CD14-positive monocyte (primary cell): Measurements from ENCODE around the gene STAM2. TPM values are rescaled to one million over a fixed set of nuclear protein-coding genes. Genes with fewer than 3 reads are reported as not detected.

Experiments used
- DNase-seq, 3 donors: peaks; one replicate each; pipeline ENCODE4 v3.0.0-alpha.2; 2011 to 2022
- H2AFZ ChIP-seq: 2 replicates; pipeline ENCODE4 v1.6.0; 2012; ENCODE audit warnings: mild to moderate bottlenecking, low read depth, low read length, inconsistent platforms; ENCODE audit not compliant: insufficient read depth, poor library complexity, severe bottlenecking
- H3K27ac ChIP-seq, 2 donors: 1 replicate in 1 of 2; 2 replicates in 1 of 2; pipeline ENCODE4 v1.5.1; 2012 to 2013; ENCODE audit warnings: low read length in 2 of 2, control low read depth in 1 of 2, inconsistent platforms in 1 of 2, low read depth in 1 of 2, mild to moderate bottlenecking in 1 of 2
- H3K27me3 ChIP-seq, 2 donors: one replicate each; pipeline versions ENCODE4 v1.6.0 to v1.6.1; 2011 to 2013; ENCODE audit warnings: low read length in 2 of 2; ENCODE audit not compliant: control insufficient read depth in 2 of 2, insufficient read depth in 2 of 2
- H3K36me3 ChIP-seq, 2 donors: replicated peaks in 1 of 2; 1 replicate in 1 of 2; 2 replicates in 1 of 2; pipeline versions ENCODE4 v1.5.1 to v1.6.1; 2012 to 2013; ENCODE audit warnings: low read length in 2 of 2, control low read depth in 1 of 2, inconsistent platforms in 1 of 2, mild to moderate bottlenecking in 1 of 2; ENCODE audit not compliant: insufficient read depth in 2 of 2, control insufficient read depth in 1 of 2
- H3K4me1 ChIP-seq, 2 donors: 1 replicate in 1 of 2; 2 replicates in 1 of 2; pipeline versions ENCODE4 v1.5.1 to v1.6.1; 2012 to 2013; ENCODE audit warnings: low read length in 2 of 2, control low read depth in 1 of 2, inconsistent platforms in 1 of 2, mild to moderate bottlenecking in 1 of 2, moderate library complexity in 1 of 2; ENCODE audit not compliant: insufficient read depth in 2 of 2, control insufficient read depth in 1 of 2
- H3K4me2 ChIP-seq: replicated peaks from 2 replicates; pipeline ENCODE3; 2012; ENCODE audit warnings: low read length, moderate library complexity, mild to moderate bottlenecking; ENCODE audit not compliant: poor library complexity, severe bottlenecking; ENCODE audit errors: extremely low read depth
- H3K4me3 ChIP-seq, 3 experiments: fragments of 200-600 bp in 1 of 3; sonication (generic) in 1 of 3; replicated peaks in 1 of 3; 1 replicate in 2 of 3; 2 replicates in 1 of 3; pipeline ENCODE4 v1.5.1; 2011 to 2013; ENCODE audit warnings: low read length in 3 of 3, mild to moderate bottlenecking in 3 of 3, control low read depth in 2 of 3, low read depth in 2 of 3, inconsistent platforms in 1 of 3, moderate library complexity in 1 of 3
- H3K79me2 ChIP-seq: 2 replicates; pipeline ENCODE4 v1.6.0; 2012; ENCODE audit warnings: mild to moderate bottlenecking, control low read depth, inconsistent platforms, low read length, moderate library complexity; ENCODE audit not compliant: insufficient read depth
- H3K9ac ChIP-seq: 2 replicates; pipeline ENCODE4 v1.6.0; 2017; ENCODE audit warnings: low read length, mild to moderate bottlenecking; ENCODE audit not compliant: insufficient read depth, poor library complexity, severe bottlenecking
- H3K9me3 ChIP-seq, 2 donors: replicated peaks in 1 of 2; 1 replicate in 1 of 2; 2 replicates in 1 of 2; pipeline versions ENCODE4 v1.5.1 to v1.6.1; 2012 to 2013; ENCODE audit warnings: low read length in 2 of 2, control low read depth in 1 of 2; ENCODE audit not compliant: control insufficient read depth in 1 of 2, insufficient read depth in 1 of 2
- H4K20me1 ChIP-seq: 2 replicates; pipeline ENCODE4 v1.6.0; 2012; ENCODE audit warnings: mild to moderate bottlenecking, low read length, control low read depth, moderate library complexity; ENCODE audit not compliant: insufficient read depth
- H3K27ac Mint-ChIP-seq, 7 donors: one replicate each; pipeline ENCODE4 v1.8.0; 2020; ENCODE audit warnings: mild to moderate bottlenecking in 7 of 7, mixed read lengths in 7 of 7, moderate library complexity in 6 of 7, inconsistent platforms in 2 of 7
- H3K27me3 Mint-ChIP-seq, 3 donors: one replicate each; pipeline ENCODE4 v1.8.0; 2021 to 2022; ENCODE audit warnings: low read depth in 3 of 3, mild to moderate bottlenecking in 3 of 3, mixed read lengths in 3 of 3, moderate library complexity in 3 of 3, inconsistent platforms in 1 of 3
- H3K36me3 Mint-ChIP-seq, 2 donors: one replicate each; pipeline ENCODE4 v1.8.0; 2020; ENCODE audit warnings: mixed read lengths in 2 of 2, inconsistent platforms in 1 of 2, mild to moderate bottlenecking in 1 of 2
- H3K4me1 Mint-ChIP-seq: one replicate; pipeline ENCODE4 v1.8.0; 2020; ENCODE audit warnings: mild to moderate bottlenecking, mixed read lengths
- H3K4me3 Mint-ChIP-seq, 2 donors: one replicate each; pipeline ENCODE4 v1.8.0; 2020; ENCODE audit warnings: mild to moderate bottlenecking in 2 of 2, mixed read lengths in 2 of 2, moderate library complexity in 1 of 2
- H3K9me3 Mint-ChIP-seq, 7 donors: one replicate each; pipeline ENCODE4 v1.8.0; 2020 to 2022; ENCODE audit warnings: mixed read lengths in 7 of 7, mild to moderate bottlenecking in 6 of 7, moderate library complexity in 6 of 7, inconsistent platforms in 2 of 7
- WGBS: methylation state at CpG from one replicate; pipeline ENCODE4 v1.1.5; 2013; ENCODE audit warnings: missing lambda C conversion rate; ENCODE audit not compliant: insufficient coverage; 5-methylcytosine and 5-hydroxymethylcytosine counted together
- intact Hi-C, 2 donors: fragments of 100-400 bp; cut with micrococcal nuclease; formaldehyde crosslinking; loops; one replicate each; pipeline versions ENCODE4 v1.15.0 to v1.15.1; 2023
- polyA plus RNA-seq, 3 donors: library from polyadenylated mRNA; depleted of rRNA in 1 of 3; unstranded in 2 of 3; stranded (reverse) in 1 of 3; fragments of 300-500 nt in 2 of 3; fragments of >200 nt in 1 of 3; fragmentation: Illumina TruSeq in 2 of 3; gene quantifications; 1 replicate in 2 of 3; 2 replicates in 1 of 3; pipeline ENCODE4 v1.2.3, GENCODE V29; 2012 to 2021
- TF ChIP-seq, protein P1 (sequence below): fragments of 200-600 bp; IDR thresholded peaks from one replicate; pipeline ENCODE4 v1.8.0; 2022; ENCODE audit warnings: antibody characterized with exemption, mild to moderate bottlenecking

Gene STAM2
- polyA plus RNA-seq, 3 donors: 6.9 to 12.6 (median 8.2) TPM

DNA sequence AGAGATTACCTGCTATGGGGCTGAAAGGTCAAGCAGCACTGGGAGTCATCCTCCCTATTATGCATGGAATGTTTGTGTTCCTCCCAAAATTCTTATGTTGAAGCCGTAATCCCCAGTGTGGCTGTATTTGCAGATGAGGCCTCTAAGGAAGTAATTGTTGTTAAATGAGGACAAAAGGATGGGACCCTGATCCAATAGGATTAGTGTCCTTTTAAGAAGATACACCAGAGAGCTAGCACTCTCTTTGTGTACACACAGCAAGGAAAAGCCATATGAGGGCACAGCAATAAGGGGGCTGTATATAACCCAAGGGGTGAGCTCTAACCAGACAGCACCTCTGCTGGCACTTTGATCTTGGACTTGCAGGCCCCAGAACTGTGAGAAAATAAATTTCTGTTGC, 18.3 kb downstream of the STAM2 start:
- H3K4me3 ChIP-seq: no peak overlapping the region
- no peaks in the 10 kb centered on the region for H3K27me3 ChIP-seq
- no peak overlapping the region for H2AFZ ChIP-seq
- Mint-ChIP-seq H3K27me3 (no peaks in the 10 kb centered on the region), H3K27ac (no peak overlapping the region), H3K4me3 (no peak overlapping the region), H3K9me3 (peaks cover 2 to 19% (median 5%) of the 10 kb centered on the region in 7 donors), H3K36me3 (peaks cover 18 to 39% of the 10 kb centered on the region in 2 donors), H3K4me1 (peaks cover 6% of the 10 kb centered on the region)
- no peak overlapping the region for H3K27ac ChIP-seq
- DNase-seq: no peak
- H3K9me3 ChIP-seq: peaks cover 0 to 2% of the 10 kb centered on the region in 2 donors
- peaks cover 0 to 14% of the 10 kb centered on the region in 2 donors for H3K36me3 ChIP-seq
- H3K9ac ChIP-seq: no peak overlapping the region
- H3K4me1 ChIP-seq: no peaks in the 10 kb centered on the region
- no peak overlapping the region for H3K4me2 ChIP-seq
- TF ChIP-seq, protein P1, sequence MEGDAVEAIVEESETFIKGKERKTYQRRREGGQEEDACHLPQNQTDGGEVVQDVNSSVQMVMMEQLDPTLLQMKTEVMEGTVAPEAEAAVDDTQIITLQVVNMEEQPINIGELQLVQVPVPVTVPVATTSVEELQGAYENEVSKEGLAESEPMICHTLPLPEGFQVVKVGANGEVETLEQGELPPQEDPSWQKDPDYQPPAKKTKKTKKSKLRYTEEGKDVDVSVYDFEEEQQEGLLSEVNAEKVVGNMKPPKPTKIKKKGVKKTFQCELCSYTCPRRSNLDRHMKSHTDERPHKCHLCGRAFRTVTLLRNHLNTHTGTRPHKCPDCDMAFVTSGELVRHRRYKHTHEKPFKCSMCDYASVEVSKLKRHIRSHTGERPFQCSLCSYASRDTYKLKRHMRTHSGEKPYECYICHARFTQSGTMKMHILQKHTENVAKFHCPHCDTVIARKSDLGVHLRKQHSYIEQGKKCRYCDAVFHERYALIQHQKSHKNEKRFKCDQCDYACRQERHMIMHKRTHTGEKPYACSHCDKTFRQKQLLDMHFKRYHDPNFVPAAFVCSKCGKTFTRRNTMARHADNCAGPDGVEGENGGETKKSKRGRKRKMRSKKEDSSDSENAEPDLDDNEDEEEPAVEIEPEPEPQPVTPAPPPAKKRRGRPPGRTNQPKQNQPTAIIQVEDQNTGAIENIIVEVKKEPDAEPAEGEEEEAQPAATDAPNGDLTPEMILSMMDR: no peak
- no CpG with 5 or more reads among the region's 1 CpG for WGBS
- peaks cover 83% of the 10 kb centered on the region for H4K20me1 ChIP-seq
- intact Hi-C loops: no loop called here
- peaks cover 90% of the 10 kb centered on the region for H3K79me2 ChIP-seq

DNA sequence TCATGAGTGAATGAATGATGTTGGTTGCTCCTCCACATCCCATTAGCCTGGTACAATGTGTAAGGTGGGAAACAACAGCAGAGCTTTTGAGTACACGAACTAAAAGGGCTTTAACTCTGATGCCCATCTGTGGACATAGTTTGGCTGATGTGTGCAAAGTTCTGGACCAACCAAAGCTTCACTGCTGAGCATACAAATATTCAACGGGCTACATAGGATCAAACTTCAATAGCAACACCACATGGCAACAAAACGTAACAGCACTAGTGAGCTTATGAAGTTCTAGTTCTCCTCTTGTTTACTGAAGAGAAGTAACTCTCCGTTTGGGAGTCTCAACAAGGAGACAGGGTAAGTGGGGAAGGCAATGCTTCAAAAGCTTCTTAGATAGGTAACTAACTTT, 20.4 kb downstream of the STAM2 start:
- H4K20me1 ChIP-seq: peaks cover 96% of the 10 kb centered on the region
- H2AFZ ChIP-seq: no peak overlapping the region
- no peak overlapping the region for H3K9ac ChIP-seq
- no peak overlapping the region for H3K4me2 ChIP-seq
- H3K36me3 ChIP-seq: peaks cover 2 to 12% of the 10 kb centered on the region in 2 donors
- peaks cover 6% of the 10 kb centered on the region for H3K4me1 Mint-ChIP-seq
- intact Hi-C loops: no loop called here
- peaks cover 0 to 14% (median 3%) of the 10 kb centered on the region in 7 donors for H3K9me3 Mint-ChIP-seq
- TF ChIP-seq, protein P1: no peak
- no peaks in the 10 kb centered on the region for H3K27me3 ChIP-seq
- H3K36me3 Mint-ChIP-seq: peaks cover 15 to 33% of the 10 kb centered on the region in 2 donors
- H3K27ac Mint-ChIP-seq: no peak overlapping the region
- no peaks in the 10 kb centered on the region for H3K4me1 ChIP-seq
- no peak overlapping the region for H3K4me3 ChIP-seq
- no peak for DNase-seq
- no peak overlapping the region for H3K4me3 Mint-ChIP-seq
- peaks cover 0 to 2% of the 10 kb centered on the region in 2 donors for H3K9me3 ChIP-seq
- H3K79me2 ChIP-seq: peaks cover 94% of the 10 kb centered on the region
- no peak overlapping the region for H3K27ac ChIP-seq
- no peaks in the 10 kb centered on the region for H3K27me3 Mint-ChIP-seq
- WGBS: 20% methylated on average over 1 of the region's 4 CpGs
